CD4-positive, alpha-beta T cell (primary cell): ENCODE data around the gene AXDND1. TPM values are rescaled to one million over a fixed set of nuclear protein-coding genes. Genes with fewer than 3 reads are reported as not detected.
"Not testable (repeated sequence)": the region's sequence is repeated elsewhere in the genome, so short reads cannot be mapped to it uniquely, and the experiment has no call there.

ENCODE experiments used
- ATAC-seq: fragments of 200-7000 bp; cut with Tn5 transposase; one replicate; pipeline ENCODE4 v1.10.0; 2022; ENCODE audit warnings: mild to moderate bottlenecking; ENCODE audit not compliant: poor library complexity
- CTCF ChIA-PET: fragments of 350-600 bp; sonication (Branson Sonifier 250); formaldehyde crosslinking; loops from one replicate; lab custom pipeline; 2021; ENCODE audit warnings: antibody characterized with exemption, inconsistent platforms; lab: Charles Lee
- POLR2A ChIA-PET: fragments of 350-600 bp; sonication (Branson Sonifier 250); formaldehyde crosslinking; loops from one replicate; lab custom pipeline; 2021; ENCODE audit warnings: antibody characterized with exemption, inconsistent platforms; lab: Charles Lee
- DNase-seq, 14 experiments: peaks; one replicate each; pipeline ENCODE4 v3.0.0-alpha.2; 2013 to 2020; ENCODE audit warnings: mixed read lengths in 2 of 14
- H3K27ac ChIP-seq, 2 donors: one replicate each; pipeline versions ENCODE4 v1.5.1 to v1.7.0; 2013; ENCODE audit warnings: low read length in 2 of 2, low read depth in 1 of 2, mild to moderate bottlenecking in 1 of 2
- H3K27me3 ChIP-seq, 2 experiments: 1 replicate in 1 of 2; 2 replicates in 1 of 2; pipeline versions ENCODE4 v1.6.1 to v1.7.0; 2013; ENCODE audit warnings: low read length in 2 of 2, control low read depth in 1 of 2, mild to moderate bottlenecking in 1 of 2, moderate library complexity in 1 of 2; ENCODE audit not compliant: insufficient read depth in 2 of 2, control insufficient read depth in 1 of 2
- H3K36me3 ChIP-seq: one replicate; pipeline ENCODE4 v1.6.1; 2013; ENCODE audit warnings: low read length, control low read depth; ENCODE audit not compliant: insufficient read depth
- H3K4me1 ChIP-seq: one replicate; pipeline ENCODE4 v1.6.1; 2013; ENCODE audit warnings: low read length, control low read depth; ENCODE audit not compliant: insufficient read depth
- H3K4me3 ChIP-seq: one replicate; pipeline ENCODE4 v1.5.1; 2013; ENCODE audit warnings: mild to moderate bottlenecking, low read length, moderate library complexity
- H3K9me3 ChIP-seq, 2 experiments: 1 replicate in 1 of 2; 2 replicates in 1 of 2; pipeline versions ENCODE4 v1.6.1 to v1.7.0; 2013; ENCODE audit warnings: low read length in 2 of 2, mild to moderate bottlenecking in 2 of 2, control low read depth in 1 of 2, moderate library complexity in 1 of 2; ENCODE audit not compliant: control insufficient read depth in 1 of 2, insufficient read depth in 1 of 2
- H3K27ac Mint-ChIP-seq: one replicate; pipeline ENCODE4 v1.8.0; 2020; ENCODE audit warnings: mixed read lengths
- H3K27me3 Mint-ChIP-seq: one replicate; pipeline ENCODE4 v1.8.0; 2021; ENCODE audit warnings: mixed read lengths
- H3K36me3 Mint-ChIP-seq: one replicate; pipeline ENCODE4 v1.8.0; 2021; ENCODE audit warnings: low read depth, mixed read lengths
- H3K4me1 Mint-ChIP-seq: one replicate; pipeline ENCODE4 v1.8.0; 2021; ENCODE audit warnings: low read depth, mixed read lengths
- H3K4me3 Mint-ChIP-seq: one replicate; pipeline ENCODE4 v1.8.0; 2020; ENCODE audit warnings: mild to moderate bottlenecking, mixed read lengths
- H3K9me3 Mint-ChIP-seq: one replicate; pipeline ENCODE4 v1.8.0; 2020; ENCODE audit warnings: mixed read lengths
- CTCF ChIP-seq: fragments of 200-600 bp; IDR thresholded peaks from one replicate; pipeline ENCODE4 v1.8.0; 2022; ENCODE audit warnings: antibody characterized with exemption, mild to moderate bottlenecking
- intact Hi-C, 2 experiments: fragments of 100-400 bp; cut with DNase I in 1 of 2; cut with micrococcal nuclease in 1 of 2; formaldehyde crosslinking; loops; one replicate each; pipeline versions ENCODE4 v1.15.1 to v1.9.0; 2023 to 2025; cut with DNase I, micrococcal nuclease
- total RNA-seq, 174 experiments: library from RNA in 2 of 174; stranded (reverse) in 2 of 174; gene quantifications; one replicate each; pipeline ENCODE4 v1.2.3 and lab custom pipeline; 2021 to 2026

AXDND1 gene
- total RNA-seq, 2 experiments from 2014 or later, result 1.1 TPM

- Mint-ChIP-seq H3K4me3 (no peak overlapping the region), H3K4me1 (no peaks in the 10 kb centered on the region), H3K27ac (no peak overlapping the region), H3K27me3 (peaks cover 5% of the 10 kb centered on the region), H3K36me3 (no peaks in the 10 kb centered on the region), H3K9me3 (no peaks in the 10 kb centered on the region)
- intact Hi-C loops, result no loop called here
- ChIA-PET POLR2A (no interaction called here), CTCF (no interaction called here)
- Histone ChIP-seq H3K36me3 (no peaks in the 10 kb centered on the region), H3K27ac (no peak overlapping the region), H3K27me3 (no peaks in the 10 kb centered on the region), H3K4me3 (no peak overlapping the region), H3K4me1 (no peaks in the 10 kb centered on the region), H3K9me3 (no peaks in the 10 kb centered on the region)
- no peak for TF ChIP-seq CTCF
- DNase-seq (no peak), ATAC-seq (no peak)
Observed at GRCh38 chr1:179440971-179441370, 75.2 kb downstream of the AXDND1 start.

- Histone ChIP-seq H3K4me3 (no peak overlapping the region), H3K4me1 (no peaks in the 10 kb centered on the region), H3K27me3 (no peaks in the 10 kb centered on the region), H3K27ac (no peak overlapping the region), H3K36me3 (no peaks in the 10 kb centered on the region), H3K9me3 (no peaks in the 10 kb centered on the region)
- no peak for TF ChIP-seq CTCF
- POLR2A ChIA-PET, result no interaction called here
- H3K27ac Mint-ChIP-seq, result no peak overlapping the region
- peaks cover under 1% of the 10 kb centered on the region for H3K27me3 Mint-ChIP-seq
- H3K9me3 Mint-ChIP-seq, result no peaks in the 10 kb centered on the region
- H3K36me3 Mint-ChIP-seq, result no peaks in the 10 kb centered on the region
- H3K4me3 Mint-ChIP-seq, result no peak overlapping the region
- no peak for ATAC-seq
- CTCF ChIA-PET, result no interaction called here
- intact Hi-C loops, result no loop called here
- no peaks in the 10 kb centered on the region for H3K4me1 Mint-ChIP-seq
- no peak for DNase-seq
Observed at GRCh38 chr1:179441501-179441900, 75.7 kb downstream of the AXDND1 start.

GRCh38 chr1:179442846-179443245, 77.1 kb downstream of the AXDND1 start:
- DNase-seq, ATAC-seq, H3K27ac ChIP-seq, H3K9me3 Mint-ChIP-seq, H3K4me1 Mint-ChIP-seq, H3K27ac Mint-ChIP-seq, H3K9me3 ChIP-seq, POLR2A ChIA-PET, H3K4me1 ChIP-seq, CTCF ChIA-PET, intact Hi-C loops, H3K36me3 ChIP-seq, H3K4me3 Mint-ChIP-seq, H3K4me3 ChIP-seq, H3K36me3 Mint-ChIP-seq, H3K27me3 Mint-ChIP-seq, H3K27me3 ChIP-seq: not testable (repeated sequence)

- no peaks in the 10 kb centered on the region for H3K9me3 Mint-ChIP-seq
- H3K27ac Mint-ChIP-seq, result no peak overlapping the region
- ATAC-seq, result no peak
- H3K27me3 Mint-ChIP-seq, result peaks cover 16% of the 10 kb centered on the region
- CTCF ChIA-PET, result no interaction called here
- H3K36me3 Mint-ChIP-seq, result no peaks in the 10 kb centered on the region
- no peak for DNase-seq
- no peak overlapping the region for H3K27ac ChIP-seq
- no peaks in the 10 kb centered on the region for H3K27me3 ChIP-seq
- TF ChIP-seq CTCF, result no peak
- H3K36me3 ChIP-seq, result no peaks in the 10 kb centered on the region
- POLR2A ChIA-PET, result no interaction called here
- no peak overlapping the region for H3K4me3 ChIP-seq
- no peaks in the 10 kb centered on the region for H3K4me1 Mint-ChIP-seq
- no peak overlapping the region for H3K4me3 Mint-ChIP-seq
- intact Hi-C loops, result no loop called here
- no peaks in the 10 kb centered on the region for H3K4me1 ChIP-seq
- H3K9me3 ChIP-seq, result no peaks in the 10 kb centered on the region
Observed at GRCh38 chr1:179445593-179445992, 79.8 kb downstream of the AXDND1 start.
